ENCODE measurements around the gene MCHR1.

Gene MCHR1

DNA sequence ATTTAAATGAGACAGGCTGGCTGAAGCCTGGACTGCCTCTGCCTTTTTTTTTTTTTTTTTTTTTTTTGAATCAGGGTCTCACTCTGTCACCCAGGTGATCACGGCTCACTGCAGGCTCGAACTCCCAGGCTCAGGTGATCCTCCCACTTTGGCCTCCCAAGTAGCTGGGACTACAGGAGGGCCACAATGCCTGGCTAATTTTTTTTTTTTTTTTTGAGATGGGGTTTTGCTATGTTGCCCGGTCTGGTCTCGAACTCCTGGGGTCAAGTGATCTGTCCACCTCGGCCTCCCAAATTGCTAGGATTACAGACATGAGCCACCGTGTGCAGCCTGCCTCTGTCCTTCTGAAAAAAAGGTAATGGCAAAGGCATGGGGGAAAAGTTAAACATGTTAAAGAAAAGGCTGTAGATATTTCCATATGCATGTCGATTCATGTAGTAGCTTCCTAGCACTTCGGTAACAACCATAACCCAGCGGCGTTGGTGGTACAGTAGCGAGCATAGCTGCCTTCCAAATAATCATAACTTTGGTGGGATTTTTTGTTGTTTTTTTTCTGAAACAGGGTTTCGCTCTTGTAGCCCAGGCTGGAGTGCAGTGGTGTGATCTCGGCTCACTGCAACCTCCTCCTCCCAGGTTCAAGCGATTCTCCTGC is 48.8 kb downstream of the MCHR1 start:
- no peak for DNase-seq

DNA sequence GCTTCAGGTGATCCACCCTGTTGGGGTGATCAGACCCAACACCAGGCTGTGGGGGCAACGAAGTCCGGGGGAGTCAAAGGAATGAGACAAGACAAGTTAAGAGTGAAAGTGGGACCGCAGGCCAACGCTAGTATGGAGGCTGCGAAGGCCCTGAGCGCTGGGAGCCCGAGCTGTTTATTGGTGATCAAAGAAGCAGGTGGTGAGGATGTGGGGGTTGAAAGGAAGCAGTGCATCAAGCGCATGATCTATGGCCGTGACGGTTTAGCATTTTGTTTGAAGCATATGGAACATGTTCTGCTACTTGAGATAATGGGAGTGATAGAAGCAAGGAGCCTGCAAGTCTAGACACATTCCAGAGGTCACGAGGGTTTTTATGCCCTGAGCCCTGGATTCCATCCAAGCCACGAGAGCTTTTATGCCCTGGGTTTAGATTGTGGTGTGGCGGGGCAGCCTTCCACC is 49.5 kb downstream of the MCHR1 start:
- DNase-seq: no peak

DNA sequence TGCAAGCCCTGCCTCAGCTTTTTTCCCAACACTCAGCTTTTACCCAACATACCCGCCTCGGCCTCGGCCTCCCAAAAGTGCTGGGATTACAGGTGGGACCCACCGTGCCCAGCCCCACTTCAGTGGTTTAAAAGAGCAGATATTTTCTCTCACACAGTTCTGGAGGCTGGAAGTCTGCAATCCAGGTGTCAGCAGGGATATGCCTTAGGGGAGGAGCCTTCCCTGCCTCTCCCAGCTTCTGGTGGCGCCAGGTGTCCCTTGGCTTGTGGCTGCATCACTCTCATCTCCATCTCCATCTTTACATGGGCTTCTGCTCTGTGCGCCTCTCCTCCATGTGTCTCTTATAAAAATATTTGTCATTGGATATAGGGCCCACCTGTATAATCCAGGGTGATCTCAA is 50.0 kb downstream of the MCHR1 start:
- DNase-seq: no peak

Data from left hindlimb (tissue), 1 donor.